GM19099 (cell line): ENCODE data around the gene CEMIP.

Source experiments
- POLR2A ChIP-seq: IDR thresholded peaks from 3 replicates; pipeline ENCODE4 v1.6.1; 2011; ENCODE audit warnings: low read depth; ENCODE audit not compliant: insufficient read length; ENCODE audit errors: extremely low read depth

Gene CEMIP

DNA sequence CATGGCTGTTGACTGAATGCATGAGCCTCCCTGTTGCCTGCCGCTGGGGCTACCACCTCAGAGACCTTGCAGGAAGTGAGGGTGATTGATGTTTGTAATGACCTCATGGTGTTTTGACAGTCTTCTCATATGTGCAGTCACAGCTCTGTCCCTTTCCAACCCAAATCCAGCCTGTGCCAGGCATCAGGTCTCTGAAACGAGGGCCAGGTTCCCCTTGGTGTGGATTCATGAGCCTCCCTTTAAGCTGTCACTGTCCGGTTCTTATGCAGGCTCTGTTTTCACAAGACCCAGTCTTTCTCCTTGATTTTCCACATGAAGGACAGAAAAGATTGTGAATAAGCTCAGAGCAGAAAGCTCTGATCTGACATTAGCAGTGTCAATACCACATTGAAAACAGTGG lies 43.1 kb downstream of the CEMIP start:
- no peak for TF ChIP-seq POLR2A

DNA sequence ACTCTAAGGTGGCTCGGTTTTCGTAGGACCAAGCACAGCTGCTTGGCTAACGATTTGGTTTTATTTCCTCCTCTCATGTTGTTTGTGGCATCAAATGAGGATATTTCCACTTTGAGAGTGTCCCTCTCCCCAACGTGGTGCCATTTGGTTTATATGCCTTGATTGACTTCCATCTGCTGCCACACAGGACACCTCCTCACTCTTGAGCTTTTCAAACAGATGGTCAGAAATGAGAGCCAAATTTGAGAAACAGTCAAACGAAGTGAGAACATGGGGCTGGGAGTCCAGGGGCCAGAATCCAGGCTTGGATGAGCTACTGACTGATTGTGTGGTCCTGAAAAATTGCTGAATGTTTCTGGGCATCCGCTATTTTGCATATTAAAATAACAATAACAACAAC lies 43.5 kb downstream of the CEMIP start:
- no peak for TF ChIP-seq POLR2A

DNA sequence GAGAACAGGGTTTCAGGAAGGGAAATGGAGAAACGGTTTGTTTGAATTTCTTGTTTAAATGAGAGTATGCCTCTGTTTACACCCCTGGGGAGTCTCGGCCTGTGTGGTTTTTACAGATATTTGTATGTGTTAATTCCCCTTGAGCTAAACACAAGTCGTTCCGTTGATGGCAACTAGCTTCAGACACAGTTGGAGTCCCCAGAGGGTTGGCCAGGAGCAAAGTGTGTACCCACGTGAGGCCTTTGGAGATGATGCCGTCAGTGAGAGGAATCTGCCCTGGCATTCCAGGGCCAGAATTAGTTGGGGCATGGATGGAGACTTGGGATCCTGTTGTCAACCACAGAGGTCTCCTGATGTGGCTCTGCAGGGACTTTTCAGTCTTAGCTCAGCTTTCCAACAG lies 44.0 kb downstream of the CEMIP start:
- TF ChIP-seq POLR2A: no peak

DNA sequence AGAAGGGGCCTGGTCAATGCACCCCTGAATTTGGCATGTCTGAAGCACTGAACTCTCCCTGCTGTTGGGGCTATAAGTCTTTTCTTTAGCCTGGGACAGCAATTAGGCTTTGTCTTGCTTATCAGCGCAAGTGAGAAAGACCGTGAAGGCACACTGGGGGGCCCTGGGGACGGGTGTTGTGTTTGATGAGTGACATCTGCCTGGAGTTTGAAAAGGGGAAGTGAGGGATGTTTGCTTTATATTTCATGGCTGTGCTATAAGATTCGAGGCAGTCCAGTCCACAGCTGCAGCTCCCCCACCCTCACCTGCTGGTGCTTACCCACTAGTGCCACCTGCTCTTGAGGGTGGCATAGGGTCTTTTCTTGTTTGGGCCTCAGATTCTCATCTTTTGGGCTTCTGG lies 44.8 kb downstream of the CEMIP start:
- TF ChIP-seq POLR2A: no peak

DNA sequence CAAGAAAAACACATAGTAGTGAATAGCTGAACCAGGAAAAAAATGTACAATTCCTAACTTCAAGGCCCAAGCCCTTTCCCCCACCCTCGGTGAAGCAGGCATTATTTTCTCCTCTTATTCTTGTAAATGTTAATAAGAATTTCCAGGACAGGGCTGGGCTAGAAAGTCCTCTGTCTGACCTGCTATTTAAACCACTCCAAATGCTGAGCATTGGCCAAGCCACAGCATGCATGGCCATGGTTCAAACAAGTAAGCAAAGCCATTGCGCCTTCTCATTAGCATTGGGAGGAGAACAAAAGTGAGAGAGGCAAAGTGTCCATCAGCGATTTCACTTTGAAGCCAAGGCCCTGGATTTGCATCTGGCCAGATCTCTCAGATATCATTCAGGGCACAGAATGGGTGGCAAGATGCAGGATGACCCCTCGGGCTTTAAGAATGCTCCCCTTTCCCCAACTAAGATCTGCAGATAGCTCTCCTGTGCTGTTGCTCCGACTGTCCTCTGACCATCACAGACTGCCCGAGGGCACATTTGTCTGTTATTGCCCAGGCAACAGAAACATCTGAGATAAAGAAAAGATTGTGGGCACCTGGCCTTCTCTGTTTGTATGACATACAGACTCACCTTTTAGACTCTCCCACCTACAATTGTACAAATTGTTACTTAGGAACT lies 46.3 kb downstream of the CEMIP start:
- TF ChIP-seq POLR2A: no peak

DNA sequence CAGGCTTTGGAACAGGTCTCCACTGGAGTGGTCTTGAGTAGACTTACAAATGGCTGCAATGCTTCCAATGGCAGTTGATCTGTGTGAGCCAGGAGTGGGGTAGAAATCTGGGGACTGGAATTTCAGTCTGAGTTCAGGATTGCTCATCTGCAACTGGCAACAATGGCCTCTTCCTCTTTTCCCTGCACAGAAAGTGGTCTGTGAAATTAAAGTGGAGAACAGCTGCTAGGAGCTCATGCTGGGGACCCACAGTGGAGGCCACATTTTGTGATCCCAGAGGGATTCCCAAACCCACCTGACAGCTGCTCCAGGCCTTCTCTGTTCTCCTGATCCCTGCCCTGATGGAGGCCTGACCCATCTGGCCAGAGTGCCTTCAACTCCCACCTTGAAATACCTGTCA lies 49.6 kb downstream of the CEMIP start:
- TF ChIP-seq POLR2A: no peak

DNA sequence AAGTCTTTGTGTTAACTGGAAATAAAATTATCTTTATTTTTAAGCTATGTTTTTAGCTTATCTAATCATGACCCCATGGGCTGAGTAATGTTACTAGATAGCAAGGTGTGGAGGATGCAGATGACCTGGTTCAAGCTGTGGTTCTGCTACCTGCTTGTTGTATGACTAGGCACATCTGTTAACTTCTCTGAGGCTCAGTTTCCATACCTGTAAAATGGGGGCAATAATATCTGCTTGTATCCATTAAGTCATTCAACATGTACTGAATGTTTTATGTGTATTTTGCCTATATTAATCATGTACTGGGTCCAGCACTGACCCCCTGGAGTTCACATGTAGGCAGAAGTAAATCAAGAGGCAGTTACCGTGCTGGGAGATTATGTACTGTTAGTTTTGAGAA lies 51.5 kb downstream of the CEMIP start:
- no peak for TF ChIP-seq POLR2A

DNA sequence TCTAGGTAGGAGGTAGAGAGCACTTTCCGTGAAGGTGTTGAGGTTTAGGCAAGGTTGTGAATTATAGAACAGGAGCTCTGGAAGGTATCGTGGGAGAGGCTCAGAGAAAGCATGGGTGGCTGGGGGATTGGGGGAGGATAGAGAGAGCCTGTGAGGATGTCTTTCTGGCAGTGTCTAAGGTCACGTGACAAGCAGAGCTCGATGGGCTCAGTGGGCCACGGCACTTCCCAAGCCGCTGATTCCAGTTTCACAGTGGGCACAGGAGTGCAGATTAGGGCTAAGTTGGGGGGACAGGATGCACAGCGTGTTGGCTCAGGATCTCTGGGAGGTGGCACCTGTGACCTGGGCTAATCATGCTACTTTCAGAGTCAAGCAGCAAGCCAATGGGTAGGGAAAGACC lies 52.0 kb downstream of the CEMIP start:
- no peak for TF ChIP-seq POLR2A

DNA sequence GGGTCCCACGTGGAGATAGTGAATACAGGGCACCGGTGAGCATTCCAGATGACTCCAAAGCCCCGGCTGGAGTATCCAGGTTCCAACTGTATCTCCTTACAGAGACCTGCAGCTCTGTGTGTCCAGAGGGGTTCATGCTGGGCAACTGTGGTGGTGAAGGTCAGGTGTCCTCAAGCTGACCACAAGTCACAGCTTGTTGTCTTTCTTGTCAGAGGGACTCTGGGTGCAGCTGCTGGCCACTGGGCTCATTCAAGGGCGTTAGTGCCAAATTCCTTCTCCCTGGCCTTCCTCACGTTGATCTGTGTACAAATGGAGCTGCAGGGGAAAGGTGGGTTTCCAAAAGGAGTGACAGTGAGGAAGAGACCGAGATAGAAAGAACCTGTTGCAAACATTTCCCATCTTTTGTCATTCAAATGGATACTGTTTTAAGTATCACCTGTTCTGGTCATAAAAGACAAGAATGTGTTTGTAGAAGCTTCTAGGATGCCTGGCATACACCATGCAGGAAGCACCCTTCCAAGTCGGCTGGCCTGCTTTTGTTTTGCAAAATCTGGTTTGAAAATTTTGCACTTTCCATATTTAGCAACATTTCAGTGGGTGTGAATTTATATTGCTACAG lies 52.5 kb downstream of the CEMIP start:
- no peak for TF ChIP-seq POLR2A

DNA sequence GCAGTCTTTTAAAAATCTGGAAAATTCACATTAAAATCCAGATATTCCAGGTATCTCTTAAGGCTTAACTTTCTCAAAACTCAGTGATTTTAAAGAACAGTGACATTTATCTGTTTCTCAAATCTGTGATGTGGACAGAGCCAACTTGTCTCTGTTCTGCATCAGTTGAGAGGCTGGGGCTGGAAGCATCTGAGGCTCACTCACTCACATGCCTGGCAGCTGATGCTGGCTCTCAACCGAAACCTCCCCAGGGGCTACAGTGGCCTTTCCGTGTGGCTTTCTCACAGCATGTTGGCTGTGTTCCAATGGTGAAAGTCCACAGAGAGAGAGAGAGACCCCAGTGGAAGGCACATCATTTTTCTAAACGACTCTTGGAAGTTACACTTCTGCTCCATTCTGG lies 53.5 kb downstream of the CEMIP start:
- TF ChIP-seq POLR2A: no peak

DNA sequence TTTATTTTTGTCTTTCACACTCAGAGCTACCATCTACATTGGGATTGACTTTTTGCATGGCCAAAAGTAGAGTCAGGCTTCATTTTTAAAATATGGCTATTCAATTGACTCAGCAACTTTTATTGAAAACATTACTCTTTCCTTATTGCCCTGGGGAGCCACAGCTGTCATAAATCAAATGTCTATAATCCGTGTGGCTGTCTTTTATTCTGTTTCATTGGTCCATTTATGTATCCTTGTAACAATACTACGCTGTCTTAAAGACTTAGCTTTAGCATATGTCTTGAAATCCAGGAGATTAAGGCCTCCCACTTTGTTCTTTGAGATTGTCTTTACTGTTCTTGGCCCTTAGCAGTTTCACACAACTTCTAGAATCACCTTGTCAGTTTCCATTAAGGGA lies 55.2 kb downstream of the CEMIP start:
- no peak for TF ChIP-seq POLR2A

DNA sequence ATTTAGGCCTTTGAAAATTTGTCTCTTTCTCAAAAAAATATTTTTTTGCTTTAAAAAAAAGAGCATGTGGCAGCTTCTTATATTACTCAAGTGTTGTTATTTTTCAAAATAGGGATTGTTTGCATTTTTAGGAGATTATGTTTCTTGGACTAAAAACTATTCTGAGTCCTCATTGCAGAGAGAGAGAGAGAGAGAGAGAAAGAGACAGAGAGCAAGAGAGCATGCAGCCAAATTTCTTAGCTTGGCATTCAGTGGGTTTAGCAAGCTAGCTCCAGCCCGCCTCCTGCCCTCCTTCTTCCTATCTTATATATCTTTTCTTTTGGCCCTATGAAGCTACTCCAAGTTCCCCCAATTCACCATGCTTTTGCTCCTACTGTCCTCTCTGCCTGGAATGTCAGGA lies 55.7 kb downstream of the CEMIP start:
- no peak for TF ChIP-seq POLR2A

DNA sequence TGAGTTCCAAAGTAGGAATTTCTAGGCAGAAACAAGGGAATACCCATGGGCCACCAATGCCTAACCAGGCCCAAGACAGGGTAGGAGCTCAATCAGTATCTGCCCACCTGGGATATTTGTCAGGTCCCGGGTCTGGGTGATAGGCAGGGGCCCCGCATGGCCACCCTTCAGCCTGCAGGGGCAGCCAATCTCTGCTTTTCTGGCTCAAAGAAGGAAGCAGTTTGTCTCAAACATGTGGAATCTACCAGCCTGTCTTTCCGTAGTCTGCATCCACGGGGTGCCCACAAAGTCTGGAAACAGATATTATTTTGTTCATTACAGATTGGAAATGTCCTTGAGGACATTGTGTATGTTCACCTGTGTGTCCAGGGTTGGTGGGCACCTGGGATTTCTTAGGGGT lies 56.2 kb downstream of the CEMIP start:
- no peak for TF ChIP-seq POLR2A

DNA sequence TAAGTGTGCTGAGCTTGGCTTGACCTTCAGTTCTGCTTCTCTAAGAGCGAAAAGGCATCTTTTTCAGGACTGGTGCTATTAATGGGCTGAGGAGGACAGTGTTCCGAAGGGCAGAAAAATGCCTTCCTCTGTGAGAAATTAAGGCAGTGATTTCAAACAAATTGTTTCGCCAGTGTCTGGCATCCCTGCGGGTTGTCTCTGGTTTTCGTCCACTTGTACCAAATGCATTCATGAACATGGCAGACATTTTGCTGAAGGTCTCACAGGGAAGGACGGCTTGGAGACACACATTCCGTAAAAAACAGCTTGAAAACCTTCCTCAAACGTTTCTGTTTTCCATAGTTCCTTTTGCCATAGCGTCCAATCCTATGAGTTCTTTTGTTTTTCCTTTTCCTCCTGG lies 57.1 kb downstream of the CEMIP start:
- TF ChIP-seq POLR2A: no peak

DNA sequence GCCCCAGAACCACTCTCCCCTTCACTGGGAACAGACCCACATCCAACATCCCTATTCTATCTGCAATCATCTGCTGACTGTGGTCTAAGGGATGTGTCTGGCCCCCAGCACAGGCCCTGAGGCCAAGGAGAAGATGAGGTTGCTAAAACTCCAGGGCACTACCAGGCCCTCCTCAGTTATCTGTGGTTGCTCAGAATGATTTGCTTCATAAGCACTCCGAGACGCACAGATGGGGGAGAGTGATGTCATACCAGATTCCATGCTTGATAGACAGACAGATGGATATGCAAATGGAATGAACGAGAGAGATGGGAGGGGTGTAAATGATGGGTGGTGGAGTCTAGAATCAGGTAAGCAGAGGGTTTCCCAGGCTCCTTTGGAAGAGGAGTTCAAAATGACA lies 57.8 kb downstream of the CEMIP start:
- no peak for TF ChIP-seq POLR2A

DNA sequence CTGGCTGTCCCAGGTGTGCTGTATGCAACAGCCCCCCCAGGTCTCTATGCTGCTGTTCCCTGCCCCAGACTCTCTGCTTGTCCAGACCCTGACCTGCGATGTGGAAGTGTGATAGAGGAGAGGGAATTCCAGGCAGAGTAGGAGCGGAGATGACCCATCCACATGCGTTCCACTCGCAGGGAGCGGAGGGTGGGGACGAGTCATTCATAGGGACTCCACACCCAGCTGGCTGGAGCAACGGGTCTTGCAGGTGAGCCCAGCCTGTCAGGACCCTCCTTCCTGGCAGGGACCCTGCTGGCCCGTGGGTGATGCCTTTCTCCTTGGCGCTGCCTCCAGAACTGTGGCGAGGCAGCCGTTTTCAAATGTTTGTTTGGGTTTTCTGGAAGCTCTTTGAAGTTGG lies 58.8 kb downstream of the CEMIP start:
- TF ChIP-seq POLR2A: no peak

DNA sequence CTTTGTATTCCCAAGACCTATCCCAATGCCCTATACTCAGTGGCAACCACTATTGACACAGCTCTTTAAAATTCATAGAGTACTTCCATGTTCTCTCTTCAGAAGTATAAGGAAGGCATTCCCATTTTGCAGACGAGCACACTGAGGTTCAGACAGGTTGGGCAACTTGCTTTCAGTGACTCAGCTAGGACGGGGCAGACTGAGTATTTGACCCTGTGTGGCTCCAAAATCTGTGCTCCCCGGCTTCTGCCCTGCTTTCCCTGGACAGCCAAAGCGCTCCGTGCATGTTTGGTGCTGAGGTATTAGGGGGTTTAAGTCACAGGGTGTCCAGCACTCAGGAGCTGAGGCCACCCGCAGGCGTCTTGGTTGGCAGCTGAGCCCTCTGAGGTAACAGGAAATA lies 59.5 kb downstream of the CEMIP start:
- no peak for TF ChIP-seq POLR2A

DNA sequence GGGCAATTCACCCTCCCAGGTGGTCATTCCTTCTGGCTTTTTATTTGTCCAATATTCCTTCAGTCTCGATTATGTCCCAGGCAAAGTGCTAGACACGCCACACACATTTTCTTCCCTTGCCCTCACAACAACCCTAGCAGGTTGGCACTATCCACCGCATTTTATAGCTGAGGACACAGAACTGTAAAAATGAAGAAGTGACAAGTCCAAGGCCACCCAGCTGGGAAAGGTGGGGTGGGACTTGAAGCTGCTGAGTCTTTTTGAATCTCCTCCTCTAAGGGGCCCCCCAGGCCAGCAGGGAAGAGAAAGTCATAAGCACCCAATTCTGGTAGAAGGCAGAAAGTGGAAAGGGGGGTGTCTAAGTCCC lies 60.6 kb downstream of the CEMIP start:
- TF ChIP-seq POLR2A: no peak
